HCT116 (cell line): ENCODE measurements around the gene HOXA2. TPM values are rescaled to one million over a fixed set of nuclear protein-coding genes. Genes with fewer than 3 reads are reported as not detected.
A peak's percentile ranks its signal among the peaks of the same experiment; 100 is the strongest.

Source experiments
- ATAC-seq: fragments of 200-7000 bp; cut with Tn5 transposase; 2 replicates; pipeline ENCODE4 v1.9.1; 2020; ENCODE audit warnings: mild to moderate bottlenecking, moderate library complexity
- BruUV-seq: library from RNA; stranded (reverse); fragments of 400-500 nt; replicated peaks from 2 replicates; lab custom pipeline; 2021; lab: Mats Ljungman, UMichigan
- CTCF ChIA-PET: fragments of 300-600 bp; sonication (Branson Sonifier 250); formaldehyde crosslinking; loops from one replicate; lab custom pipeline; 2021; ENCODE audit warnings: antibody characterized with exemption; lab: Charles Lee
- POLR2A ChIA-PET: fragments of 300-600, 350-600 bp; sonication (Branson Sonifier 250); formaldehyde crosslinking; loops from one replicate; lab custom pipeline; 2021; ENCODE audit warnings: antibody characterized with exemption; lab: Charles Lee
- RAD21 ChIA-PET, 2 experiments: fragments of 300-600 bp; sonication (Branson Sonifier 250); formaldehyde crosslinking; loops; one replicate each; lab custom pipeline; 2023; ENCODE audit warnings: low total read pairs in 2 of 2; ENCODE audit not compliant: uncharacterized antibody in 2 of 2, unreplicated experiment in 2 of 2, low non-redundant PET in 1 of 2; lab: Charles Lee
- DNase-seq: peaks from one replicate; pipeline ENCODE4 v3.0.0-alpha.2; 2010; ENCODE audit warnings: low read depth, low spot score
- H2AFZ ChIP-seq: fragments of 200-600 bp; shearing (Covaris generic), sonication (generic); 2 replicates; pipeline ENCODE4 v1.6.1; 2017; ENCODE audit warnings: low read depth, mixed run types, mixed read lengths, antibody characterized with exemption, low read length; ENCODE audit not compliant: poor library complexity, severe bottlenecking
- H3K27ac ChIP-seq: 2 replicates; pipeline ENCODE4 v1.5.1; 2012; ENCODE audit warnings: low read depth, low read length
- H3K27me3 ChIP-seq: fragments of 200-600 bp; sonication (generic); 2 replicates; pipeline ENCODE4 v1.6.1; 2016; ENCODE audit warnings: mixed run types, low read length, mixed read lengths; ENCODE audit not compliant: insufficient read depth
- H3K36me3 ChIP-seq, 2 experiments: fragments of 200-500 bp in 1 of 2; fragments of 200-600 bp in 1 of 2; sonication (Bioruptor generic) in 1 of 2; sonication (generic) in 1 of 2; 2 replicates each; pipeline versions ENCODE4 v1.5.1 to v1.6.1; 2014 to 2016; ENCODE audit warnings: low read length in 2 of 2, inconsistent platforms in 1 of 2, mixed read lengths in 1 of 2, mixed run types in 1 of 2; ENCODE audit not compliant: insufficient read depth in 2 of 2, control insufficient read depth in 1 of 2
- H3K4me1 ChIP-seq, 2 experiments: fragments of 200-600 bp in 1 of 2; sonication (generic) in 1 of 2; 2 replicates each; pipeline versions ENCODE4 v1.5.1 to v1.6.1; 2012 to 2017; ENCODE audit warnings: low read length in 2 of 2, inconsistent platforms in 1 of 2, mild to moderate bottlenecking in 1 of 2, mixed read lengths in 1 of 2, mixed run types in 1 of 2, moderate library complexity in 1 of 2; ENCODE audit not compliant: insufficient read depth in 2 of 2, control insufficient read depth in 1 of 2
- H3K4me2 ChIP-seq: fragments of 200-600 bp; sonication (generic); 2 replicates; pipeline ENCODE4 v1.6.1; 2017; ENCODE audit warnings: mixed run types, low read length, mixed read lengths
- H3K4me3 ChIP-seq, 2 experiments: fragments of 200-600 bp in 1 of 2; sonication (generic) in 1 of 2; replicated peaks in 1 of 2; 2 replicates each; pipeline ENCODE4 v1.5.1; 2011 to 2016; ENCODE audit warnings: low read length in 2 of 2, control low read depth in 1 of 2, low read depth in 1 of 2, mild to moderate bottlenecking in 1 of 2, mixed read lengths in 1 of 2, mixed run types in 1 of 2
- H3K79me2 ChIP-seq: fragments of 200-600 bp; sonication (generic); 2 replicates; pipeline ENCODE4 v1.6.1; 2017; ENCODE audit warnings: mild to moderate bottlenecking, mixed run types, low read length, moderate library complexity, mixed read lengths; ENCODE audit not compliant: insufficient read depth
- H3K9ac ChIP-seq: fragments of 200-600 bp; sonication (generic); 2 replicates; pipeline ENCODE4 v1.6.1; 2016; ENCODE audit warnings: low read length, mixed read lengths
- H3K9me2 ChIP-seq: fragments of 200-600 bp; sonication (generic), shearing (Covaris generic); 2 replicates; pipeline ENCODE4 v1.6.1; 2017; ENCODE audit warnings: mixed run types, mild to moderate bottlenecking, moderate library complexity; ENCODE audit not compliant: insufficient read depth
- H3K9me3 ChIP-seq, 2 experiments: fragments of 200-500 bp in 1 of 2; fragments of 200-600 bp in 1 of 2; sonication (Bioruptor generic) in 1 of 2; sonication (generic) in 1 of 2; 2 replicates each; pipeline ENCODE4 v1.6.1; 2014 to 2017; ENCODE audit warnings: low read length in 2 of 2, mixed read lengths in 2 of 2, inconsistent platforms in 1 of 2, low read depth in 1 of 2, mild to moderate bottlenecking in 1 of 2, mixed run types in 1 of 2, moderate library complexity in 1 of 2; ENCODE audit not compliant: control insufficient read depth in 1 of 2, insufficient read depth in 1 of 2
- H4K20me1 ChIP-seq: fragments of 200-600 bp; sonication (generic), shearing (Covaris generic); 2 replicates; pipeline ENCODE4 v1.6.1; 2017; ENCODE audit warnings: mixed run types, mild to moderate bottlenecking, moderate library complexity; ENCODE audit not compliant: insufficient read depth
- CEBPB ChIP-seq: IDR thresholded peaks from 2 replicates; pipeline ENCODE4 v1.6.1; 2012; ENCODE audit warnings: low read depth
- CTCF ChIP-seq, 3 experiments: fragments of 200-600 bp in 1 of 3; sonication (generic) in 1 of 3; IDR thresholded peaks in 2 of 3; conservative IDR thresholded peaks in 1 of 3; 2 replicates each; pipeline ENCODE4 v1.5.1; 2012 to 2017; ENCODE audit warnings: low read depth in 2 of 3, low read length in 2 of 3, antibody characterized with exemption in 1 of 3, borderline replicate concordance in 1 of 3, control low read depth in 1 of 3, mild to moderate bottlenecking in 1 of 3, mixed read lengths in 1 of 3, mixed run types in 1 of 3, moderate library complexity in 1 of 3; ENCODE audit not compliant: insufficient read depth in 1 of 3
- JUND ChIP-seq: IDR thresholded peaks from 2 replicates; pipeline ENCODE4 v1.6.1; 2012
- MAX ChIP-seq: IDR thresholded peaks from 2 replicates; pipeline ENCODE4 v1.6.1; 2012
- POLR2A ChIP-seq: IDR thresholded peaks from 2 replicates; pipeline ENCODE4 v1.7.0; 2011; ENCODE audit warnings: borderline replicate concordance; ENCODE audit not compliant: insufficient read depth, insufficient read length; ENCODE audit errors: extremely low read depth
- POLR2AphosphoS5 ChIP-seq: IDR thresholded peaks from 2 replicates; pipeline ENCODE4 v1.6.1; 2011; ENCODE audit warnings: mild to moderate bottlenecking, low read depth, low read length, moderate library complexity
- RAD21 ChIP-seq: IDR thresholded peaks from 2 replicates; pipeline ENCODE4 v1.6.1; 2012; ENCODE audit warnings: low read depth, mild to moderate bottlenecking
- SIN3A ChIP-seq: IDR thresholded peaks from 2 replicates; pipeline ENCODE4 v1.6.1; 2012; ENCODE audit warnings: low read depth
- SP1 ChIP-seq: IDR thresholded peaks from 2 replicates; pipeline ENCODE4 v1.6.1; 2012; ENCODE audit warnings: low read depth
- SRF ChIP-seq: IDR thresholded peaks from 2 replicates; pipeline ENCODE4 v1.6.1; 2012; ENCODE audit warnings: low read depth
- TCF7L2 ChIP-seq: IDR thresholded peaks from 2 replicates; pipeline ENCODE4 v1.7.0; 2011; ENCODE audit warnings: borderline replicate concordance, inconsistent platforms; ENCODE audit not compliant: insufficient read depth, insufficient read length; ENCODE audit errors: extremely low read depth
- YY1 ChIP-seq: IDR thresholded peaks from 2 replicates; pipeline ENCODE4 v1.6.1; 2011; ENCODE audit warnings: low read length, low read depth, moderate library complexity, mild to moderate bottlenecking; ENCODE audit not compliant: insufficient replicate concordance; ENCODE audit errors: extremely low read depth
- ZNF274 ChIP-seq: fragments of 200-500 bp; sonication (Bioruptor generic); IDR thresholded peaks from 2 replicates; pipeline ENCODE4 v1.6.1; 2014; ENCODE audit warnings: mild to moderate bottlenecking, low read depth, low read length, inconsistent platforms
- intact Hi-C: fragments of 100-400 bp; cut with micrococcal nuclease; formaldehyde crosslinking; loops from 2 replicates; pipeline ENCODE4 v1.10.0; 2022
- total RNA-seq: library from RNA; stranded (reverse); gene quantifications from one replicate; pipeline ENCODE4 v1.2.1, GENCODE V29; 2021; ENCODE audit not compliant: unreplicated experiment

Gene HOXA2
- total RNA-seq, 1 experiment from 2014 or later: 0.57 TPM

- TF ChIP-seq MAX (peak; percentile 74), CEBPB (peak; percentile 95), YY1 (no peak), POLR2A (no peak), SP1 (peak; percentile 93)
Observed at GRCh38 chr7:27115221-27116026, 12.9 kb upstream of the HOXA2 start (continued).

- ATAC-seq: peak; percentile 4
- H3K9me2 ChIP-seq: no peaks in the 10 kb centered on the region
- no peaks in the 10 kb centered on the region for H3K36me3 ChIP-seq
- H3K4me1 ChIP-seq: peaks cover 62 to 77% of the 10 kb centered on the region in 2 experiments
- H4K20me1 ChIP-seq: no peaks in the 10 kb centered on the region
- DNase-seq: no peak
- H3K27me3 ChIP-seq: peaks cover 10% of the 10 kb centered on the region; the same call in 1 of the 2 replicates
- H3K27ac ChIP-seq: peak overlapping the region; percentile 46
- no peaks in the 10 kb centered on the region for H3K9me3 ChIP-seq
- CTCF ChIA-PET: interaction anchor here (1.1 kb wide), 1 partner anchor 36 kb away, joined by 3 read pairs; no protein-coding TSS in a partner anchor
- H2AFZ ChIP-seq: no peak overlapping the region
- BruUV-seq: no TSS peak
- TF ChIP-seq TCF7L2 (no peak), CTCF (IDR thresholded peaks at IDR 0.05 in 2 of 3, conservative IDR thresholded peaks at IDR 0.05 in 1 of 3; ENCODE audit: borderline replicate concordance in 1 of 3, insufficient read depth in 1 of 3, low read depth in 2 of 3, low read length in 2 of 3) (no peak), YY1 (no peak), POLR2A (no peak), SRF (no peak), RAD21 (no peak), SIN3A (no peak), POLR2AphosphoS5 (no peak), JUND (no peak), ZNF274 (no peak), MAX (no peak)
- RAD21 ChIA-PET: interaction anchor here (0.6 to 1.5 kb wide), 5 partner anchors 18 to 259 kb away, joined by 3 to 4 read pairs (median 3); partner anchors contain the start of gene HOXA1 (in 1 of the 2)
- intact Hi-C loops: loop anchor here (1.0 to 2.0 kb wide), 2 partner anchors 16 to 19 kb away; partner anchors contain the start of gene HOXA4
- POLR2A ChIA-PET: interaction anchor here (0.9 to 2.4 kb wide), 6 partner anchors 10 to 250 kb away, joined by 3 to 8 read pairs (median 4); partner anchors contain the start of genes HOXA1, HOXA4 and SKAP2
- H3K79me2 ChIP-seq: peaks cover 20% of the 10 kb centered on the region
- peak overlapping the region; percentile 47 to 60 for H3K4me3 ChIP-seq
- peak overlapping the region; percentile 72 for H3K9ac ChIP-seq
- peak overlapping the region; percentile 92 for H3K4me2 ChIP-seq
Observed at GRCh38 chr7:27114881-27115220, 12.4 kb upstream of the HOXA2 start.
